Muscle of back (tissue), 11 donors: ENCODE measurements around the gene ZNF232. TPM values are rescaled to one million over a fixed set of nuclear protein-coding genes. Genes with fewer than 3 reads are reported as not detected.
"Not testable (repeated sequence)": the region's sequence is repeated elsewhere in the genome, so short reads cannot be mapped to it uniquely, and the experiment has no call there.

Experiments used
- DNase-seq, 3 donors: peaks; one replicate each; pipeline versions ENCODE4 v3.0.0 to v3.0.0-alpha.2; 2013
- polyA plus RNA-seq, 10 donors: library from polyadenylated mRNA; unstranded; fragments of 120-200 nt; gene quantifications; one replicate each; pipeline ENCODE4 v1.2.1, GENCODE V29; 2013; ENCODE audit not compliant: insufficient read length in 10 of 10

Gene ZNF232
- polyA plus RNA-seq, 10 donors = 8.6 to 33.3 (median 10.7) TPM

DNA sequence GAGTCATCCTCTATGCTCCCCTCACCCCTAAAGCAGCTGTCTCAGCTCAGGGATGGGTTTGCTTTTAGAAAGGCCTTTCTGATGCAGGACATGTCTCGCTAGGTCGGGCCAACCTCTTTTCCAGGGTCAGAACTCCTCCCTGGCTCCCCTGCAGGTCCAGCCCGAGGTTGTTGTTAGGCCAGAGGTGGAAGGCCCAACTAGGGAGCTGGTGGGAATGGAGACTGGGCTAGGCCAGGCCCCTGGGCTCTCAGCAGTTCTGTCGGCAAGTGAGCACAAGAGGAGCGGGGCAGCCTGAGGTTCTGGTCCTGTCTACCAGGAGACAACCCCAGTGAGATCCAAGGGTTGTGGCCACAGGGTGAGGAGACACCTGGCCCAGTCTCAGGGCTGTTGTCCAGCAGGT, 19.0 kb upstream of the ZNF232 start:
- not testable (repeated sequence) for DNase-seq

DNA sequence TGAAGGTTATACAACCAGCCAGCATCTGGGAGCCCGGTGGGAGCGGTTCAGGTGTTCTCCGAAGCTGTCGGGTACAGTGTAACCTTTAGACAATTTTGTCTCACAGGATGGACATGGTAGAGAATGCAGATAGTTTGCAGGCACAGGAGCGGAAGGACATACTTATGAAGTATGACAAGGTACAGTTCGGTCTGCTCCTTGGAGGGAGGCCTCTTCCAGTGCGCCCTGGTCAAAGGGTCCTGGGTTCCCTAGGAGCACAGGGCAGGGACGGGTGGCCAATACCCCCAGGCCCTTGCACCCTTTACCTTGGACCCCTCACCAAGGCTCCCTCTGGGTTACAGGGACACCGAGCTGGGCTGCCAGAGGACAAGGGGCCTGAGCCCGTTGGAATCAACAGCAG, 18.6 kb upstream of the ZNF232 start:
- not testable (repeated sequence) for DNase-seq

DNA sequence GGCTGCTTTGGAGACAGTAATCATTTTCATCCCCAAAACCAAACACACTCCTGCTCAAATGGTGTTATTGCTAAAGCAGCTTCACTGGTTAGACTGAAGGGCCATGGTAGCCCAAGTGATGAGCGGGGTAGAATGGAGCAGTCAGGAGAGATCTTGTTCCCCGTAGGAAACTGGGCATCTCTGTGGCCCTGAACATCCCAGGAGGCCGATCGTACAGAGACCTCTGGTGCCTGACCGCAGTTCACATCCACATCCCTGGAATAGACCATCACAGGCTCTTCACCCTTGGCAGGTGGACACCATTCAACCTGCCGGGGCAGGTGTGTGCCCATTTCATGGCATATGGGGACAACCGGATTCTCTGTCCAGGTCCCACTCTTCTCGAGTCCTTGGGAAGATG, 18.1 kb upstream of the ZNF232 start:
- DNase-seq = not testable (repeated sequence)

DNA sequence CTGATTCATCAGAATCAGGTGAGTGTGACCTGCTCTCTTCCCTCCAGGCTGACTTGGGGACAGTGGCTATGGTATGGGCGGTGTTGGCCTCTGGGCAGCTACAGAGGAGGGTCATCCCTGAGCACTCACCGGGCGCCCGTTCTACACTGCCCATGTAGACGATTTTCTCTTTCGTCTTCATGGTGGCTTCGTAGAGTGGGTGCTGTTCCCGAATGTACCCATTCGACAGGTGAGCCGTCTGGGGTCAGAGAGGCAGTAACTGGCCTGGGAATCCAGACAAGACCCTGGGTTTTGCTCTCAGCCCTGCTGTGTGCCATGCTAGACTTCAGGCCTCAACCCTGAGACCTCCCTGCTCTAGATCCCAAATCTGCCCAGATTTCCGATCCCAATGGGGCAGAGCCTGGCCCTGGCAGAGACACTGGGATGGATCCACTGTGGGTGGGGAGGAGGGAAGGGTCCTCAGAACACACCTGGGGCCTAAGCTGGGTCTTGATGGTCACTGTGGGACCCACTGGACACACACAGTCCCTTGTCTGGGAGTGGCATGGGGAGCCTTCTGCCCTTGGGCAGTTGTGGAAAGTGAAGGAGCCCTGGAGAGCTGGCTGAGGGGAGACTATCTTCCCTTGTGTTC, 17.3 kb upstream of the ZNF232 start:
- no peak for DNase-seq

DNA sequence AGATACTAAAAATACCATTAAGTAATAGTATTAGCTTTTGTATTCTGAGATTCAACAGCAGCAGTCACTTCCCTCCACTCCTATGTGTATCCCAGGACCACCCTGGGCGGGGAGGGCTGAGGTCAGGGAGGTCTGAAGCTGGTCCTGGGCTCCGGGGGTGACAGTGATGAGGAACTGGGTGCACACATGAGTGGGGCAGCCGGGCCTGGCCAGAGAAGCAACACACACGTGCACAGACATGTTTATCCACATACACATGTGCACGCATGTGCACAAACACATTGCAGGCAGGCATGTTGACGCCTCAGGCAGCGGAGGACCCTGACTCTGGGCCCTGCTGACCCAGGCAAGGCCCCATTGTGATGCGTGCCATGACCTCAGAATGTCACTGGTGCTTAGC, 16.7 kb upstream of the ZNF232 start:
- not testable (repeated sequence) for DNase-seq

DNA sequence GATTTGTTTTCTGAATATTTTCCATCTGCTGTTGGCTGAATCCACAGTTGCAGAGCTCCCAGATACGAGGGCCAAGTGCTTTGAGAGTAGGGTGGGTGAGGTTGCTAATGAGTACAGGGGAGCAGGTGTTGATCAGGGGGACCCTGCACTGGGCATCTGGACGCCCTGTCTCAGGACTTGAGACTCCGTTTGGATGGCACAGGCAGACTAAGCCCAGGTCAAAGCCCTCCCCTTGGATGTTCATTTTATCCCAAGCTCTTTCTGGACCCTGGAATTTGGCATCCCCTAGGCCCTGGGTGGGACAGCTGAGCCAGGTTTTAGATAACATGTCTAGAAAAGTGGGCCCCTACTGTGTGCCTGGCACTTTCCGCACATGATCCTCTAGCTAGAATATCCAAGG, 16.2 kb upstream of the ZNF232 start:
- no peak for DNase-seq

DNA sequence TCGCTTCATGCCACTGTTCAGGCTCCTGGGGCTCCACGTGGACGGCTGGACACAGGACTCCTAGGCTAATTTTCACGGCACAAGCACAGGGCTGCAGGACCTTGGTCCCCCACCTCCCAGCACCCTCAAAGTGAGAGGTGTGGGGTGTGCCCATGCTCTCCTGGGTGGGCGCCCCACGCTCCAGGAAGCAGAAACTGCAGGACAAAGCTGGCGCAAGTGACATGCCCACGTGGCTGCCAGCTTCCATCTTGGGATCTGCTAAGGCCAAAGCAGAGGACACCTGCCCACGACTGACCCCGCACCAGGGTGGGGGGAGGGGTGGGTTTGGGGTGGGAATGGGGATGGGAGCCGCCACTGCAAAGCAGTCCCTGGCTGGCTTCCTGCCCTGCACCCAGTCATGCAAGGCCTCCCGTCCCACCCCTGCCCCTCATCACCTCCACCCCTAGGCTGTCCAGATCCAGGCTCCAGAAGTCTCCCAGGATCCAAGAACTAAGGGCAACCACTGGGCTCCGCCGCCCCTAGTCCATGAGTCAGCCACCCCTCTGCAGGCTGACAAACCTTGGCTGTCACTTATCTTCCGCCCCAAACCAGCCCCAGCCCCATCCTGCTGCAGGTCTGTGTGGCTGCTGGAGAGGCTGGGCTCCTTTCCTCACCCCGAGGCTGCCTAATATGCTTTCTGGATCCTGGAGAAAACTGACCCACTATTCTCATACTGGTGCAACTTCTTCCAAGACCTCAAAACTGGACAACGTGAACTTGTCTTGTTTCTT, 15.2 kb upstream of the ZNF232 start:
- DNase-seq = no peak

DNA sequence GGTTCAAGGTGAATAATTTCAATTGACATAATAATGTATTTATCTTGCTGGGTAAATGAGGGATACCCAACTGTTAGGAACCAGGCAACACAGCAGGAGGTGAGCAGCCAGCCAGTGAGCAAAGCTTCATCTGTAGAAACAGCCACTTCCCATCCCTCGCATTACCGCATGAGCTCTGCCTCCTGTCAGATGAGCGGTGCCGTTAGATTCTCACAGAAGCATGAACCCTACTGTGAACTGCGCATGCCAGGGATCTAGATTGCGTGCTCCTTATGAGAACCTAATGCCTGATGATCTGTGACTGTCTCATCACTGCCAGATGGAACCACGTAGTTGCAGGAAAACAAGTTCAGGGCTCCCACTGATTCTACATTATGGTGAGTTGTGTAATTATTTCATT, 13.2 kb upstream of the ZNF232 start:
- DNase-seq = not testable (repeated sequence)

DNA sequence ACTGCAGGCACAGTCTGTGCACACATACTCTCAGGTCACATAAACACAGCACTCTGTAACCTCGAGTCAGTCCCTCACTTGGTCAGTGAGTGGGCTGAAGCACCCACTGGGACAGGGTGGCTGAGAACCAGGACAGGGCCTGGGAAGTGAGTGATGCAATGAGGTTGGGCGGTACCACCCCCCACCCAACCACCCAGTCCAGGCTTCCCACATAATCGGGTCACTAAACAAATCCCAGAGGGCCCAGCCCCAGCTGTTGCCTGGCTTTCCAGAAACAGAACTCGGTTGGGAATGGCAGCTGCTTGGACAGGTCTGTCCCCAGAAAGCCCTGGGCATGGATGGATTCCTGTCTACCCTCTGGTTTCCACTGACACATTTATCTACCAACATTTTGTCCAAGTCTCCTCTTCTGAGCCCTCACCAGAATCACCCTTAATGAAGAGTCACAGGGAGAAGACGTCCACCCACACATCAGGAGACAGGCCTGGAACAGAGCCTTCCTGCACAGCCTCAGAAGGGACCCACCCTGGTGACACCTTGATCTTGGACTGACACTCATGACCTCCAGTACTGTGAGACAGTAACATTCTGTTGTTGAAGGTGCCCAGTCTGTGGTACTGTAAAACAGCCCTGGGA, 12.6 kb upstream of the ZNF232 start:
- not testable (repeated sequence) for DNase-seq

DNA sequence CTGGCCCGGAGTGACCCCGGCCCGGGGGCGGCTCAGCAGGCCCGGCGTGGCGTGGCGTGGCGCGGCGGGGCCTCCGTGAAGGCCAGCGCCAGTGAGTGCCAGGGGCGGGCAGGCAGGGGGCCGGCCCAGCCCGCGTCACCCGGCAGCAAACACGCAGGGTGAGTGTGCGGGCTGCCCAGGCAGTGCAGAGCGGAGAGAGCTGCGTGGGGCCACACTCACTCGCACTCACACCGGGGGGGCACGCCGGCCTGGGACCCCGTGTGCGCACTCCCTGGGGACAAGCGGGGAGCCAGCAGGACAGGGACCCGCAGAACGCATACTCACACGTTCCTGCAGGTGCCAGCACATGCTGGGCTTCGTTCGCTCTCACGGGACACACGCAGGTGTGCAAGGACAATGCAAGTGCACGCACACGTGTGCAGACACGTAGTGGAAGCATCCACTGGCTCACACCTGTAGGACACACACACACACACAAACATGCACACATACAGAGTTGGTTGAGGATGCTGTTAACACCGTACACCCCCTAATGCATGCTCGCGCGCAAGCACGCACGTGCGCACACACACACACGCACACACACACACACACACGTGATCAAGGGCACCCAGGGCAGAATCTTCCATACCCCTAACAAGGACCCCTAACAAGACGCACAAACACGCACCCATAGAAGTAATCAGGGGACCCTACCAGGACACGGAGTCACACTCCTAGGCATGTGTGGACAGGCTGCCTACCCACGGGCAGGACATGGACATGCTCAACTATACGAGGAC, 11.9 kb upstream of the ZNF232 start:
- DNase-seq = peak in 1 of 3 donors; percentile 30

DNA sequence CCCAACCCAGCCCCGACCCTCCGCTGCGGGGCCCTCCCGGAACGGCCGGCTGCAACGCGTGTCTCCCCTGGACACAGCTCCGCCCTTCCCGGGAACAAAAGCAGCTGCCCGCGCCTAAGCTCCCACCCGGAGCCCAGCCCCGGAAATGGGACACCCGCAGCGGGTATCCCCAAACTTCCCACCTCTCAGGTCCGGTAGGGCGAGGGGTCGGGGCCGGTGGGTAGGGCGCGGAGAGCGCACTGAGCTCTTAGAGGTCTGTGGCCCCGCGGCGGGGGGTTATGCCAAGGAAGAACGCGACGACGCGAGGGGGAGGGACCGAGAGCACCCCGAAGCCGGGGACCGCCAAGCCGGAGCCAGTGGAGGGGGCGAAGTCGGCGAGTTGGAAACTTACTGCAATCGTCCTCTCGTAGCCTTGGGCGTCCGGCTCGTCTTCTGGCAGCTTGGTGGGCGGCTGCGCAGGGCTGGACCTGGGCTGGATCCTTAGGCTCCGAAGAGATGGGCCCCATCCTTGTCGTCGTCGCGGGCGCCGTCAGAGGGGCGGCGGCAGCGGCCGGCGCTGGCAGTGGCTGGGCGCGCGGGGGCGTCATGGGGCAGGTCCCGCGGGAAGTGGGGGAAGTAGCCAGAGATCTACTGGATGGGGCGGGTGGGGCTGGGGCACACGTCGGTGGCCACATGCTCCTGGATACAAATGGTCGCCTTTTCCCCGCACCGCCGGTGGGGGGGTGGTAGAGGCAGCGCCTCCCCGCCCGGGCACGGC, 11.1 kb upstream of the ZNF232 start:
- peak in 1 of 3 donors; percentile 78 for DNase-seq

DNA sequence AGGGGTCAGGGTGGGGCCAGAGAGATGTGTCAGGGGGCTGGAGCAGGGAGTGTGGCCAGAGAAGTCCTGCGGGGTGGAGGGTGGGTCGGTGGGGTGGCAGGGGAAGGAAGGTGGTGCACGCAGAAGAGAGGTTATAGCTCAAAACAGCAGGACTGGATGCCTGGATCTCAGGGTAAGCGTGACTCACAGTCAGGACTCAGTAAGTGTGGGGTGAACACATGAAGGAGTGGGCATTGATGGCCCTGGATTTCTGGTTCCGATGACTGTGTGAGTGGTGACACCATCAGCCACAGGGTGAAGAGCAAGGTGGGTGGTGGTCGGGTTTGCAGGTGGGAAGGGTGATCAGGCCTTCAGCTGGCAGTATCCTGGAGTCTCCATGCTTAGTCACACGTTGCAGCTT, 10.4 kb upstream of the ZNF232 start:
- DNase-seq = not testable (repeated sequence)

DNA sequence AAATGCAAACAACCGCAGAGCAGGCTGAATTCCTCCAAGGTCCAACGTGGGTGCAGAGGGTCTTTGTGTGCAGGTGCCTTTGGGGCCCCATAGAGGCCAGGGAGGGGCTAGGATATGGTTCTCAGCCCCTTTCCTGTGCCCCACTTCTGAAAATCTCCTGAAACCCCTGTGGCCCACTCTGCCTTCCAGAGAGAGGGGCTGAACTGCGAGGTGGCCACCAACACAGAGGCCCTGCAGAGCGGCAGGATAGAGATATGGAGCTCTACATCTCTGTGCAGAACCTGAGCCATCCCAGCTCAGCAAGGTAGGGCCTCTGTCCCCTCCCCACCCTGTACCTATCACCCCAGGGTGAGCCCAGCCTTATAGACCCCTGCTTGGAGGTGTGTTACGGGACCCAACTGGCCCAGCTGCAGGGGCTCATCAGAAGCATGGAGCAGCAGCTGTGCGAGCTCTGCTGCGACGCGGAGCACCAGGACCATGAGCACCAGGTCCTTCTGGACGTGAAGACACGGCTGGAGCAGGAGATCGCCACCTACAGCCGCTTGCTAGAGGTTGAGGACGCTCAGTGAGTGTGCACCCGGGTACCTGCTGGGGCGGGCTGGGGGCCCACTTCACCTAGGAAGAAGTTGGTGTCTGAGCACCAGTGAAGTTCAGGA, 9.6 kb upstream of the ZNF232 start:
- DNase-seq = no peak

DNA sequence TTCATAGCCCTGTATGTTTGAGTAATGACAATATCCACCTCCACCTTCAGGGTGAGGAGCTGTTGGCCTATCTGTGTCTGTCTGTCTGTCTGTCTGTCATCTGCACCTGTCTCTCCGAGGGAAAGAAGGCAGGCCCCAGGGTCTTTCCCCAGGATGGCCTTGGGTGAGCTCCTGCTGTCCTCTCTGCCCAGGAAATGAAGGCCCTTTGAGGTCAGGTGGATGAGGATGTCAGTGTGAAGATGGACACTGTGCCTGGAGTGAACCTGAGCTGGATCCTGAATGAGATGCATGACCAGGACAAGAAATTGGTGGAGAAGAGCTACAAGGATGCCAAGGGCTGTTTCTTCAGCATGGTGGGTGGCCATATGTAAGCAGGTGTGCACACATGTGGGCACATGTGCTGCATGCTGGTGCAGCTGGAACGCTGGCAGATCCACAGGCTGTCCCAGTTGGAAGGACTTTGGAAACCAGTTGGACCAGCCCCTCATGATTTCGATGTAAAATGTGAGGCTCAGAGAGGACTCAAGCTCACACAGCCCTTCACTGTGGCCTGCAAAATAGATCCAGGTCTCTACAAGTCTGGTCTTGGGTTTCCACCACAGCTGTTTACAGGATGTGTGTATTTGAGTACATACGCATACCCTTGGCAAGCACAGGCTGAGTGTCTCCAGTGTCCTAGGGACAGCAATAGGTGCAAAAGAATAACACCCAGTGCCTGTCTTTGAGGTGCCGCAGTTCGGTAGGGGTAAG, 8.9 kb upstream of the ZNF232 start:
- DNase-seq = peak in 1 of 3 donors; percentile 25

DNA sequence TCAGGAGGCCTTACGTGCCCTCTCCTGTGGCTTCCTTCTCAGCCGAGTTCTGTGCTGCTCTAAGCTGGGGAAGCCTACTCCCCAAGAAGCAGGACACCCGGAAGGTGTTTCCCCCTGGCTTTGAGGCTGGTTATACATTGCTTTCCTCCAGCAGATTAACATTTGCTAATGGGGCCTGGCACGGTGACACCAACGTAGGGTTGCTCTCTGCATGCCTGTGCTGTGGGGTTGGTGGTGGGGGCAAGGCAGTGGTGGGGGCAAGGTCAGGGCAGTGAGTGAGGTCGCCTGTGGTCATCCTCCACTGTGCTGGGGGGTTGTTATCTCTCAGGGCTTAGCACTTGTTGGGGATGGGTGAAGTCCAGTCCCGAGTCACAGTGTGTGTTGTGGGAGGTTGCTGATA, 8.4 kb upstream of the ZNF232 start:
- DNase-seq = no peak

DNA sequence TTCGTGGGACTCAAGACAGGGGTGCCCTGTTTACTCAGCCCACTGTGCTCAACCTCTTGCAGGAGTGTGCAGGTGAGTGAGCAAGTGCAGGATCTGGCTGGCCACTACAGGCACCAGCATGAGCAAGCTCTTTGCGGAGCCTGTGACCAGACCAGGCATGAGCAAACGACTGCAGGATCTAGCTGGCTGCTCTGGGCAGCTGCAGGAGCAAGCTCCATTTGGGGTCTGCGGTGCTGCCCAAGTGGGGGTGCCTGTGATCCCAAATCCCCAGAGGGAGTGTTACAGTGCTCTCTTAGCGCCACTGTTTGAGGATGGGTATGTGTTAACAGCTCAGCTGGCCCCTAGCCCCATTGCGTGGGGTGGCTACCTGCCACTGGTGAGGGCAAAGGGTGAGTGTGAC, 6.5 kb upstream of the ZNF232 start:
- no peak for DNase-seq

DNA sequence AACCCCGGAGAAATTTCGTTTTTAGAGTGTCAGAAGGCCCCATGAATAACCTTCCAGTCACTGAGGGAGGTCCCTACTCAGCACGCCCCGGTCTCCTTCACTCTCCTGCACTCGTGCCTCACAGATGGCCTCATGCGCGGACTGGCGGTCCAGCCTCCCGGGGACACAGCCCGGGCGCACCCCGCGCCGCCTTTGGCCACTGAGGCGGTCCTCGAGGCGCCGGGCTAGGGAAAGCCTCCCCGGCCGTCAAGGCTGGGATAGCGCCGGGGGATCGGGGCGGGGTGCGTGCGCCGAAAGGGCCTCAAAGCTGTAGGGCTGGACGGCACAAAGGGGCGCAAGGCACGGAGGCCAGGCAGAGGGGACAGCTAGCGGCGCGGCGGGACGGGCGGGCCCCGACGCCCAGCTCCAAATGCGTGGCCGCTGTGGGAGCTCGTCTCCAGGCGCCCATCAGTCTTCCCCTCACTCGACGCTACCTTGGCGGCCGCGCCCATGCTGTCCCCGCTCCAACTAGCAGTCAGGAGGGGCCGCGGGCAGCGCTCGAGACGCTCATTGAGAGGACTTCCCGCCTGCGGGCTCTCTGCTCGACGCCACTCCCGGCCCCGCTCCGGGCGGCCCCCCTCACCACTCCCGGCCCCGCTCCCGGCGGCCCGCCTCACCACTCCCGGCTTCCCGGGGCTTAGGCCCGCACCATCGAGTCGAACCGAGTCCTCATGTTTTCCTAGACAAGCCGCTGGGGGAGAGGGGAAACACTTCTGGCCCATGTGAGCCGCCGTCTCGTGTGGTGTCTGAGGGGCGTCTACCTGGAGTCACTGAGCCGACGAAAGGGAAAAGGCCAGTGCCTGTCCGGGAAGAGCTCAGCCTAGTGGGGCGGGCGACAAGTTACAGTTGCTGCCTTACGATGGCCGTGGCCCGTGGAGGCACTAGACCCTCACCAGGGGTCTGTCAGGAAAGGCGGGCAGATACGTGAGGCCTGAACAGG, 4.3 kb upstream of the ZNF232 start, which contains the start of gene USP6:
Gene USP6 (plus strand): TSS at position 360 of the 979 bp plus-strand sequence. CDS start 14,336 bp downstream, outside the sequence.
- peak in 1 of 3 donors; percentile 90 for DNase-seq

DNA sequence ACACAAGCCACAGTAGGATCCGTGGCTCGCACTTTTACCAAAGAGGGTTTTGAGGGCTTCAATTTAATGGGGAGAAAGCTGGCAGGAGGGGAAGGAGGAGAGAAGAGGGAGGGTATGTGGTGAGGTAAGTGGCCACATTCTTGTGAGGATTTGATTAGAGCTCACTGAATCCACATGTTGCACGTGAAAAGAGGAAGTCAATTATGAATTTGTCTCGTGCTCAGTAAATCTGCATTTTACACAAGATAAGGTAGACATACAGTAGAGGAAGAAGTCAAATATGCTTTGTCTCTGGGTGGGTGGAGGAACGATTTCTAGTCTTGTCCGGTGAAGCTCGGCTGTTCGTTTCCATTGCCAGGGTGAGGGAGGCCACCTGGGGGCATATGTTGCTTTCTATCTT, 862 bp downstream of the ZNF232 start:
- DNase-seq = peak in 1 of 3 donors; percentile 43

DNA sequence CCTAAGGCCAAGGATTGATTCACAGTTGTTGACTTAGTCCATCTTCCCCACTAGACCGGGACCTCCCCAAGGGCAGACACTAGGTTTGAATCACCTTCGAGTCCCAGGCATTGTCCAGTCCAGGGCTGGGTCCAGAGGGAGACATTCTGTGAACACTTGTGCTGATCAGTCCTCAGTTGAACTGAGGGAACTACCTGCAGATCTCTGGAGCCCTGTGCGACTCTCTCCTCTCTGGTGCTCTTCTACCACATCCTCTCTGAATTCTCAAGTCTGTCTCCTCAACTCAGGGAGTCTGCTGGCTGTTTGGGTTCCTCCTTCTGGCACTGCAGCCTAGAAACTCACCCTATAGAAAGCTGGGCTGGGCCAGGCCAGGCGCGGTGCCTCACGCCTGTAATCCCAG, 10.8 kb downstream of the ZNF232 start:
- no peak for DNase-seq
